GM21717 (cell line): ENCODE results near the gene GALE.

Source experiments
- ATAC-seq: cut with Tn5 transposase; IDR thresholded peaks from one replicate; pipeline ENCODE4 v1.9.1; 2021; ENCODE audit warnings: mild to moderate bottlenecking, moderate library complexity; ENCODE audit not compliant: unreplicated experiment

The GALE gene

DNA sequence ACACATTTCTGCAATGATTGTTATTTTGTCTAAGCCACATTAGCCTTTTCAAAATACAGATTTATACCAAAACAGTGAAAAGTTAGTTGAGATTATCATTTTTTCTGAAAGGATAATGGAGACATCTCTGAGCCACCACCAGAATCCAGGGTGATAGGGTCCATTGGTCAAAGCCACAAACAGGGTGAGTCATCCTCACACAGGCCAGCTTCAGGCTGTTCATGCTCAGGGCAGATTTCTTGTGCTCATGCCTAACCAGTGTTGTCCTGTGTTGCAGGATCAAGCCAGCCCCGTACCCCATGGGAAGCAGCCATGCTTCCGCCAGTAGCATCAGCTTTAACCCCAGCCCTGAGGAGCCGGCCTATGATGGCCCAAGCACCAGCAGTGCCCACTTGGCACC is 43.9 kb downstream of the GALE start:
- ATAC-seq, result no peak

GRCh38 chr1:23752909-23753308 is 47.6 kb downstream of the GALE start:
- ATAC-seq, result no peak

GRCh38 chr1:23751815-23752200 is 48.7 kb downstream of the GALE start:
- ATAC-seq, result no peak

GRCh38 chr1:23751050-23751814 is 49.3 kb downstream of the GALE start:
- no peak for ATAC-seq

GRCh38 chr1:23748016-23748415 is 52.5 kb downstream of the GALE start:
- ATAC-seq, result no peak
